HG02571 (cell line): ENCODE data around the gene TBX6.

Experiments
- ATAC-seq: cut with Tn5 transposase; IDR thresholded peaks from one replicate; pipeline ENCODE4 v1.9.1; 2021; ENCODE audit warnings: mild to moderate bottlenecking, moderate library complexity; ENCODE audit not compliant: unreplicated experiment

The TBX6 gene

DNA sequence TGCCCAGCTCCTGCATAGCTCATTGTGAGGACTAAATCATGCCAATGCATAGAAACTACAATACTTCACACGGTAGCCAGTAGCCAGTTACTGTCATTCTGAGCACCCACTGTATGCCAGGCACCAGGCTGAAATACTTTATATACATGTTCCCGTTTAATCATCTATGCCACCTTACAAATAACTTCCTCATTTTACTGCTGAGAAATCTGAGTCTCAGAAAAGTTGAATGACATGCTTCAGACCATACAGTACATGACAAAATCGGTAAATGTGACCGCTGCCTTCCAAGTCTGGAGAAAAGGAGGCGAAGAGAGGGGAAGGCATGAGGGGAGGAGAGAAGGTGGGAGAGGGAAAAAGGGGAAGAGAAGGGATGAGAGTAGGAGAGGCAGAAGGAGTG, 51.5 kb downstream of the TBX6 start:
- no peak for ATAC-seq
